Right lobe of liver (tissue), 4 donors: ENCODE measurements around the gene MED12.

ENCODE experiments used
- POLR2A ChIP-seq: fragments of 450-650 bp; IDR thresholded peaks from one replicate; pipeline ENCODE4 v1.6.1; 2017; ENCODE audit warnings: antibody characterized with exemption, mild to moderate bottlenecking
- TF ChIP-seq, protein P1 (sequence below), 4 donors: fragments of 200-600 bp in 3 of 4; fragments of 450-650 bp in 1 of 4; IDR thresholded peaks; one replicate each; pipeline versions ENCODE4 v1.5.1 to v1.8.0; 2016 to 2022; ENCODE audit warnings: antibody characterized with exemption in 4 of 4, mild to moderate bottlenecking in 2 of 4
- donor health status: DM: no; HTN: no; CAD: no.
- donor health status: DM: no; HTN: no; CAD: no.
- donor health status: DM: no; HTN: yes; CAD: no.

DNA sequence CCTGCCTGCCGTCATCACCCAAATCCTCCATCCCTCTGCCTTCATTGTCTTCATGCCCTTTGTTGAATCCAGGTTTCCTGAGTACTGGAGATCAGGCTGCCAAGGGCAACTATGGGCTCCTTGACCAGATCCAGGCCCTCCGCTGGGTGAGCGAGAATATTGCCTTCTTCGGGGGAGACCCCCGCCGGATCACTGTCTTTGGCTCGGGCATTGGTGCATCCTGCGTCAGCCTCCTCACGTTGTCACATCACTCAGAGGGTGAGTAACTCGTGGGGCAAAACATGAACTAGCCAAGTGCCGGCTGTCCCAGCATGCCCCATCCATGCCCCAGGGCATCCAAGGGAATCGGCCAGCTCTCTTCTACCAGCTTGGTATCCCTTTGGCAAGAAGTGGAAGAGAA, 45.7 kb downstream of the MED12 start:
- TF ChIP-seq, protein P1, sequence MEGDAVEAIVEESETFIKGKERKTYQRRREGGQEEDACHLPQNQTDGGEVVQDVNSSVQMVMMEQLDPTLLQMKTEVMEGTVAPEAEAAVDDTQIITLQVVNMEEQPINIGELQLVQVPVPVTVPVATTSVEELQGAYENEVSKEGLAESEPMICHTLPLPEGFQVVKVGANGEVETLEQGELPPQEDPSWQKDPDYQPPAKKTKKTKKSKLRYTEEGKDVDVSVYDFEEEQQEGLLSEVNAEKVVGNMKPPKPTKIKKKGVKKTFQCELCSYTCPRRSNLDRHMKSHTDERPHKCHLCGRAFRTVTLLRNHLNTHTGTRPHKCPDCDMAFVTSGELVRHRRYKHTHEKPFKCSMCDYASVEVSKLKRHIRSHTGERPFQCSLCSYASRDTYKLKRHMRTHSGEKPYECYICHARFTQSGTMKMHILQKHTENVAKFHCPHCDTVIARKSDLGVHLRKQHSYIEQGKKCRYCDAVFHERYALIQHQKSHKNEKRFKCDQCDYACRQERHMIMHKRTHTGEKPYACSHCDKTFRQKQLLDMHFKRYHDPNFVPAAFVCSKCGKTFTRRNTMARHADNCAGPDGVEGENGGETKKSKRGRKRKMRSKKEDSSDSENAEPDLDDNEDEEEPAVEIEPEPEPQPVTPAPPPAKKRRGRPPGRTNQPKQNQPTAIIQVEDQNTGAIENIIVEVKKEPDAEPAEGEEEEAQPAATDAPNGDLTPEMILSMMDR (IDR thresholded peaks at IDR 0.05) = no peak
- TF ChIP-seq POLR2A = no peak
